HFF-Myc (cell line): Measurements from ENCODE around the gene ZSCAN25.

ENCODE experiments used
- DNase-seq: peaks from one replicate; pipeline ENCODE4 v3.0.0-alpha.2; 2011; ENCODE audit warnings: low read depth; ENCODE audit errors: extremely low read depth
- H3K4me3 ChIP-seq: replicated peaks from 2 replicates; pipeline ENCODE4 v1.5.1; 2011; ENCODE audit warnings: low read depth, mild to moderate bottlenecking, control low read depth, low read length
- CTCF ChIP-seq: IDR thresholded peaks from 2 replicates; pipeline ENCODE4 v1.5.1; 2012; ENCODE audit warnings: mild to moderate bottlenecking, low read depth, low read length, control low read depth; ENCODE audit errors: missing control alignments

ZSCAN25 gene

GRCh38 chr7:99617192-99617781 is 541 bp downstream of the ZSCAN25 start:
- peak overlapping the region; percentile 68 for H3K4me3 ChIP-seq
- TF ChIP-seq CTCF = no peak
- DNase-seq = no peak

GRCh38 chr7:99618726-99619125 is 2.0 kb downstream of the ZSCAN25 start:
- DNase-seq = peak; percentile 40
- H3K4me3 ChIP-seq = no peak overlapping the region

GRCh38 chr7:99619571-99620130 is 2.9 kb downstream of the ZSCAN25 start:
- no peak for TF ChIP-seq CTCF
- DNase-seq = no peak
- no peak overlapping the region for H3K4me3 ChIP-seq

More at GRCh38 chr7:99618726-99619125, 2.0 kb downstream of the ZSCAN25 start:
- TF ChIP-seq CTCF = no peak

- H3K4me3 ChIP-seq = no peak overlapping the region
- TF ChIP-seq CTCF = no peak
- no peak for DNase-seq
These were observed 4.5 kb downstream of the ZSCAN25 start for GRCh38 chr7:99621271-99621670.

GRCh38 chr7:99622596-99622995 is 5.8 kb downstream of the ZSCAN25 start:
- no peak for DNase-seq
- TF ChIP-seq CTCF = no peak
- H3K4me3 ChIP-seq = no peak overlapping the region

GRCh38 chr7:99623091-99623693 is 6.4 kb downstream of the ZSCAN25 start:
- H3K4me3 ChIP-seq = no peak overlapping the region
- DNase-seq = no peak
- no peak for TF ChIP-seq CTCF
